A549 (cell line): ENCODE measurements around the gene NLGN2. TPM values are rescaled to one million over a fixed set of nuclear protein-coding genes. Genes with fewer than 3 reads are reported as not detected.

Experiments
- ATAC-seq, 2 experiments: fragments of 200-7000 bp in 1 of 2; fragments of >200 bp in 1 of 2; cut with Nextera tagmentation in 1 of 2; cut with Tn5 transposase in 1 of 2; 3 replicates each; pipeline versions ENCODE4 v1.8.0 to v1.9.1; 2018 to 2020; ENCODE audit warnings: mild to moderate bottlenecking in 1 of 2, moderate library complexity in 1 of 2
- CTCF ChIA-PET: fragments of 300-600 bp; sonication (Branson Sonifier 250); formaldehyde crosslinking; extraction: SDS; loops from one replicate; lab custom pipeline; 2021; ENCODE audit warnings: antibody characterized with exemption, inconsistent platforms; lab: Yijun Ruan, JAX
- POLR2A ChIA-PET: fragments of 350-600 bp; formaldehyde crosslinking; extraction: SDS; loops from one replicate; lab custom pipeline; 2021; ENCODE audit warnings: antibody characterized with exemption, inconsistent platforms; lab: Yijun Ruan, JAX
- DNase-seq, 2 experiments: peaks; one replicate each; pipeline versions ENCODE4 v3.0.0 to v3.0.0-alpha.2; 2011 to 2016; ENCODE audit warnings: low read depth in 1 of 2, low spot score in 1 of 2
- FAIRE-seq: peaks from 2 replicates; lab custom pipeline; 2011; peaks lifted over from hg19 to GRCh38; lab: Jason Lieb, UNC
- H3K27ac ChIP-seq, 2 experiments: fragments of >200 bp; sonication (Bioruptor Twin); formaldehyde crosslinking; 3 replicates each; pipeline ENCODE4 v1.5.1; 2016 to 2017
- H3K4me1 ChIP-seq: fragments of >200 bp; sonication (Bioruptor Twin); formaldehyde crosslinking; 3 replicates; pipeline ENCODE4 v1.6.1; 2016
- H3K4me2 ChIP-seq: fragments of >200 bp; sonication (Bioruptor Twin); formaldehyde crosslinking; 3 replicates; pipeline ENCODE4 v1.6.1; 2016
- H3K4me3 ChIP-seq: fragments of >200 bp; sonication (Bioruptor Twin); formaldehyde crosslinking; 3 replicates; pipeline ENCODE4 v1.5.1; 2016
- H3K9me3 ChIP-seq: fragments of >200 bp; sonication (Bioruptor Twin); formaldehyde crosslinking; 3 replicates; pipeline ENCODE4 v1.6.1; 2016
- CBX2 ChIP-seq: fragments of 200-600 bp; sonication (generic); IDR thresholded peaks from 2 replicates; pipeline ENCODE4 v1.6.1; 2016; ENCODE audit warnings: low read depth, mild to moderate bottlenecking, borderline replicate concordance
- CHD2 ChIP-seq: fragments of 150-350 bp; IDR thresholded peaks from 2 replicates; pipeline ENCODE4 v1.6.1; 2014; ENCODE audit warnings: low read length; ENCODE audit not compliant: partially characterized antibody
- CHD4 ChIP-seq: fragments of 200-600 bp; sonication (generic); IDR thresholded peaks from 2 replicates; pipeline ENCODE4 v1.6.1; 2016; ENCODE audit warnings: antibody characterized with exemption, mild to moderate bottlenecking, borderline replicate concordance
- HOXB5 ChIP-seq: fragments of 250-450 bp; sonication (Bioruptor Pico); IDR thresholded peaks from 2 replicates; pipeline ENCODE4 v1.5.0; 2020; ENCODE audit warnings: mild to moderate bottlenecking, moderate library complexity
- JUN ChIP-seq, 2 experiments: fragments of >200 bp; sonication (Bioruptor Twin); formaldehyde crosslinking; IDR thresholded peaks; 2 replicates in 1 of 2; 3 replicates in 1 of 2; pipeline ENCODE4 v1.6.1; 2016 to 2017
- JUNB ChIP-seq: fragments of >200 bp; sonication (Bioruptor Twin); formaldehyde crosslinking; IDR thresholded peaks from 2 replicates; pipeline ENCODE4 v1.6.1; 2016
- KDM1A ChIP-seq: fragments of 200-600 bp; sonication (generic); IDR thresholded peaks from 2 replicates; pipeline ENCODE4 v1.6.1; 2016; ENCODE audit warnings: low read depth, mild to moderate bottlenecking
- MAFK ChIP-seq: fragments of 450-650 bp; IDR thresholded peaks from 2 replicates; pipeline ENCODE4 v1.6.1; 2014; ENCODE audit not compliant: partially characterized antibody
- MYC ChIP-seq: IDR thresholded peaks from 2 replicates; pipeline ENCODE4 v1.6.1; 2012; ENCODE audit warnings: mild to moderate bottlenecking, inconsistent platforms, low read length, improper control_type of control experiment, borderline replicate concordance
- NPAS2 ChIP-seq: fragments of 250-450 bp; sonication (Bioruptor Pico); IDR thresholded peaks from 2 replicates; pipeline ENCODE4 v1.8.0; 2022; ENCODE audit warnings: mild to moderate bottlenecking, moderate library complexity, borderline replicate concordance
- PBX3 ChIP-seq: IDR thresholded peaks from 2 replicates; pipeline ENCODE4 v1.6.1; 2012
- PHF8 ChIP-seq: fragments of 200-600 bp; sonication (generic); IDR thresholded peaks from 2 replicates; pipeline ENCODE4 v1.6.1; 2016; ENCODE audit warnings: low read depth, mild to moderate bottlenecking, antibody characterized with exemption, moderate library complexity, borderline replicate concordance
- POLR2A ChIP-seq: IDR thresholded peaks from 2 replicates; pipeline ENCODE4 v1.6.1; 2012; ENCODE audit warnings: mild to moderate bottlenecking, low read length
- SREBF2 ChIP-seq: fragments of 450-650 bp; IDR thresholded peaks from 2 replicates; pipeline ENCODE4 v1.6.1; 2014; ENCODE audit warnings: mild to moderate bottlenecking, moderate library complexity
- TP53 ChIP-seq: fragments of 250-450 bp; sonication (Bioruptor Pico); IDR thresholded peaks from 2 replicates; pipeline ENCODE4 v1.5.0; 2021; ENCODE audit warnings: mild to moderate bottlenecking, moderate library complexity
- ZC3H11A ChIP-seq: fragments of 450-650 bp; IDR thresholded peaks from 2 replicates; pipeline ENCODE4 v1.6.1; 2014; ENCODE audit warnings: antibody characterized with exemption, mild to moderate bottlenecking
- ZSCAN20 ChIP-seq: fragments of 250-450 bp; sonication (Bioruptor Pico); IDR thresholded peaks from 2 replicates; pipeline ENCODE4 v1.8.0; 2022; ENCODE audit warnings: mild to moderate bottlenecking, moderate library complexity
- WGBS: methylation state at CpG from one replicate; pipeline ENCODE4 v1.1.6; 2017; ENCODE audit errors: missing lambda C conversion rate; 5-methylcytosine and 5-hydroxymethylcytosine counted together
- polyA plus RNA-seq, 4 experiments: library from polyadenylated mRNA; depleted of rRNA in 3 of 4; stranded (reverse); fragments of >200 nt; fragmentation: RNase III in 1 of 4; extraction: RNeasy Plus Mini Kit Qiagen cat#74134 plus additional on column Dnase treatment in 1 of 4; gene quantifications; 2 replicates in 3 of 4; 3 replicates in 1 of 4; pipeline ENCODE4 v1.2.3, GENCODE V29; 2011 to 2017
- TF ChIP-seq, protein P1 (sequence below): fragments of 200-600 bp; sonication (generic); IDR thresholded peaks from 2 replicates; pipeline ENCODE4 v1.6.1; 2016; ENCODE audit warnings: antibody characterized with exemption, mild to moderate bottlenecking, moderate library complexity
- TF ChIP-seq, protein P2 (sequence below): fragments of >200 bp; sonication (Bioruptor Twin); formaldehyde crosslinking; IDR thresholded peaks from 3 replicates; pipeline ENCODE4 v1.5.1; 2016
- TF ChIP-seq, protein P3 (sequence below): fragments of 450-650 bp; IDR thresholded peaks from 2 replicates; pipeline ENCODE4 v1.6.1; 2014; ENCODE audit warnings: antibody characterized with exemption

NLGN2 gene
- polyA plus RNA-seq, 2 of the 4 experiments (the other 2 are of a cell fraction): 4.1 to 27.5 TPM

- POLR2A ChIA-PET: interaction anchor here (0.6 to 1.4 kb wide), 4 partner anchors 9 to 46 kb away, joined by 3 to 6 read pairs (median 4); partner anchors contain the start of gene SPEM1
- Histone ChIP-seq H3K27ac (peak within 1 kb of the TSS; percentile 65 to 85), H3K4me2 (peak within 1 kb of the TSS; percentile 98), H3K4me1 (peaks cover 37% of the 10 kb centered on the region), H3K9me3 (no peaks in the 10 kb centered on the region)
- no peak for DNase-seq
- no peak for ATAC-seq
- FAIRE-seq: no peak
- WGBS: 29% methylated on average over 29 of the region's 50 CpGs
- TF ChIP-seq POLR2A: peak; percentile 5
- TF ChIP-seq PBX3: peak; percentile 52; the same call in 1 of the 2 replicates
- no peak for TF ChIP-seq JUNB
- no peak for TF ChIP-seq KDM1A
- TF ChIP-seq JUN (IDR thresholded peaks at IDR 0.05): no peak
- TF ChIP-seq, protein P1, sequence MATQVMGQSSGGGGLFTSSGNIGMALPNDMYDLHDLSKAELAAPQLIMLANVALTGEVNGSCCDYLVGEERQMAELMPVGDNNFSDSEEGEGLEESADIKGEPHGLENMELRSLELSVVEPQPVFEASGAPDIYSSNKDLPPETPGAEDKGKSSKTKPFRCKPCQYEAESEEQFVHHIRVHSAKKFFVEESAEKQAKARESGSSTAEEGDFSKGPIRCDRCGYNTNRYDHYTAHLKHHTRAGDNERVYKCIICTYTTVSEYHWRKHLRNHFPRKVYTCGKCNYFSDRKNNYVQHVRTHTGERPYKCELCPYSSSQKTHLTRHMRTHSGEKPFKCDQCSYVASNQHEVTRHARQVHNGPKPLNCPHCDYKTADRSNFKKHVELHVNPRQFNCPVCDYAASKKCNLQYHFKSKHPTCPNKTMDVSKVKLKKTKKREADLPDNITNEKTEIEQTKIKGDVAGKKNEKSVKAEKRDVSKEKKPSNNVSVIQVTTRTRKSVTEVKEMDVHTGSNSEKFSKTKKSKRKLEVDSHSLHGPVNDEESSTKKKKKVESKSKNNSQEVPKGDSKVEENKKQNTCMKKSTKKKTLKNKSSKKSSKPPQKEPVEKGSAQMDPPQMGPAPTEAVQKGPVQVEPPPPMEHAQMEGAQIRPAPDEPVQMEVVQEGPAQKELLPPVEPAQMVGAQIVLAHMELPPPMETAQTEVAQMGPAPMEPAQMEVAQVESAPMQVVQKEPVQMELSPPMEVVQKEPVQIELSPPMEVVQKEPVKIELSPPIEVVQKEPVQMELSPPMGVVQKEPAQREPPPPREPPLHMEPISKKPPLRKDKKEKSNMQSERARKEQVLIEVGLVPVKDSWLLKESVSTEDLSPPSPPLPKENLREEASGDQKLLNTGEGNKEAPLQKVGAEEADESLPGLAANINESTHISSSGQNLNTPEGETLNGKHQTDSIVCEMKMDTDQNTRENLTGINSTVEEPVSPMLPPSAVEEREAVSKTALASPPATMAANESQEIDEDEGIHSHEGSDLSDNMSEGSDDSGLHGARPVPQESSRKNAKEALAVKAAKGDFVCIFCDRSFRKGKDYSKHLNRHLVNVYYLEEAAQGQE: peak; percentile 66; the same call in 1 of the 2 replicates
- TF ChIP-seq, all 56 proteins: peak for 3
- peak within 1 kb of the TSS; percentile 52 for H3K4me3 ChIP-seq
- CTCF ChIA-PET: interaction anchor here (0.6 to 17.0 kb wide), 9 partner anchors 18 to 197 kb away, joined by 3 to 342 read pairs (median 8); partner anchors contain the start of genes CHRNB1, KCTD11, SENP3 and TMEM95
Measured at GRCh38 chr17:7439462-7440112, 31.9 kb downstream of the NLGN2 start, which contains the start of gene FGF11. Gene FGF11, plus strand, starts transcription at chr17:7439512. Its CDS starts 109 bp downstream, at chr17:7439621.

DNA sequence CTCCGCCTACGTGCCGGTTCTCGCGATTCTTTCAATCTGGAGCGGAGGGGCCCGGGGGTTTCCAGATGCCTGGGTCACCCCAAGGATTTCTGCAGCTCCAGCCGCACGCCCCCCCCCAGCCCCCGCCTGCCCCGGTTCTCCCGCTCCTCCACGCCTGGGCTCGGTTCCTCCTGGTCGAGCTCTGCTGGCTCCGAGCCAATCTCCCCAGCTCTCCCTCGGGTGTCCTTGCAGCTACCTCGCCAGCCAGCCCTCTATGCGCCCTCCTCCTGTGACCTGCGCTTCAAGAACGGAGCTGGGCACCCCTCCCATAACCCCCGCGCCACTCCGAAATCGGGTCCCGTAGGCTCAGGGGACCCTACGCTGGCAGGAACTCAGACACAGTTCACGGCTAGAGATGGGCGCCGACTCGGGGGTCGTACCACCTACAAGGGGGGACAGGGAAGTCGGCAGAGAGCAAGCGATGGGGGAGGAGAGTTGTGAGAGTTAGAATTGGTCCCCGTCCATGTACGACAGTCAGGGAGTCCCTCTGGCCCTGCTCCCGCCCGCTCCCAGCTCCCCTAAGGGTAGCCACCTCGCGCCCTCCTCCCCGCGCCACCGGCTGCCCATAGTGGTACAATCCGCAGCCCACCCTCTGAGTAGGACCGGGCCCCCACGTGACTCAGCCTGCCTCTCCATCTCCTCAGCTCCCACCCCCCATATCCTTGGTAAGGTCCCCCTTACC lies 32.6 kb downstream of the NLGN2 start:
- peak overlapping the region; percentile 52 for H3K4me3 ChIP-seq

GRCh38 chr17:7440834-7441195 lies 33.2 kb downstream of the NLGN2 start:
- DNase-seq: no peak
- POLR2A ChIA-PET: interaction anchor here (1.0 to 1.4 kb wide), 3 partner anchors 8 to 45 kb away, joined by 3 to 6 read pairs (median 3); partner anchors contain the start of gene TMEM256
- peak overlapping the region; percentile 98; the same call in 2 of the 3 replicates for H3K4me2 ChIP-seq
- H3K27ac ChIP-seq: peak overlapping the region in 1 of 2 experiments; percentile 85; a peak in 3 of 6 replicates
- 77% methylated on average over 10 of the region's 12 CpGs for WGBS
- TF ChIP-seq ZC3H11A (no peak), HOXB5 (no peak), MAFK (peak; percentile 95), CBX2 (no peak), NPAS2 (CRISPR knock-in tag) (no peak)
- TF ChIP-seq, protein P2, sequence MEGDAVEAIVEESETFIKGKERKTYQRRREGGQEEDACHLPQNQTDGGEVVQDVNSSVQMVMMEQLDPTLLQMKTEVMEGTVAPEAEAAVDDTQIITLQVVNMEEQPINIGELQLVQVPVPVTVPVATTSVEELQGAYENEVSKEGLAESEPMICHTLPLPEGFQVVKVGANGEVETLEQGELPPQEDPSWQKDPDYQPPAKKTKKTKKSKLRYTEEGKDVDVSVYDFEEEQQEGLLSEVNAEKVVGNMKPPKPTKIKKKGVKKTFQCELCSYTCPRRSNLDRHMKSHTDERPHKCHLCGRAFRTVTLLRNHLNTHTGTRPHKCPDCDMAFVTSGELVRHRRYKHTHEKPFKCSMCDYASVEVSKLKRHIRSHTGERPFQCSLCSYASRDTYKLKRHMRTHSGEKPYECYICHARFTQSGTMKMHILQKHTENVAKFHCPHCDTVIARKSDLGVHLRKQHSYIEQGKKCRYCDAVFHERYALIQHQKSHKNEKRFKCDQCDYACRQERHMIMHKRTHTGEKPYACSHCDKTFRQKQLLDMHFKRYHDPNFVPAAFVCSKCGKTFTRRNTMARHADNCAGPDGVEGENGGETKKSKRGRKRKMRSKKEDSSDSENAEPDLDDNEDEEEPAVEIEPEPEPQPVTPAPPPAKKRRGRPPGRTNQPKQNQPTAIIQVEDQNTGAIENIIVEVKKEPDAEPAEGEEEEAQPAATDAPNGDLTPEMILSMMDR: no peak
- ATAC-seq: no peak
- no peak overlapping the region for H3K4me3 ChIP-seq
- H3K9me3 ChIP-seq: no peaks in the 10 kb centered on the region
- FAIRE-seq: no peak
- peaks cover 45% of the 10 kb centered on the region for H3K4me1 ChIP-seq
- CTCF ChIA-PET: interaction anchor here (0.7 to 17.0 kb wide), 14 partner anchors 9 to 196 kb away, joined by 3 to 342 read pairs (median 4); partner anchors contain the start of genes CHRNB1, KCTD11, SLC35G6 and TMEM256

More for the DNA sequence above, 32.6 kb downstream of the NLGN2 start:
- TF ChIP-seq CHD4 (no peak), MYC (no peak), PHF8 (no peak), TP53 (CRISPR knock-in tag) (no peak), CHD2 (peak; percentile 86), ZSCAN20 (CRISPR knock-in tag) (no peak), SREBF2 (no peak)
- TF ChIP-seq, protein P3, sequence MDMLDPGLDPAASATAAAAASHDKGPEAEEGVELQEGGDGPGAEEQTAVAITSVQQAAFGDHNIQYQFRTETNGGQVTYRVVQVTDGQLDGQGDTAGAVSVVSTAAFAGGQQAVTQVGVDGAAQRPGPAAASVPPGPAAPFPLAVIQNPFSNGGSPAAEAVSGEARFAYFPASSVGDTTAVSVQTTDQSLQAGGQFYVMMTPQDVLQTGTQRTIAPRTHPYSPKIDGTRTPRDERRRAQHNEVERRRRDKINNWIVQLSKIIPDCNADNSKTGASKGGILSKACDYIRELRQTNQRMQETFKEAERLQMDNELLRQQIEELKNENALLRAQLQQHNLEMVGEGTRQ: 0 out of 2 replicates have a peak, but pooled peaks have one; percentile 12
- FAIRE-seq: no peak
- peak overlapping the region; percentile 98 for H3K4me2 ChIP-seq
- DNase-seq: peak; percentile 39 to 55
- H3K4me1 ChIP-seq: peaks cover 42% of the 10 kb centered on the region
- H3K9me3 ChIP-seq: no peaks in the 10 kb centered on the region
- 39% methylated on average over 39 of the region's 46 CpGs for WGBS
- ATAC-seq: no peak
- peak overlapping the region; percentile 65 to 85 for H3K27ac ChIP-seq
- POLR2A ChIA-PET: interaction anchor here (0.6 to 1.4 kb wide), 4 partner anchors 8 to 46 kb away, joined by 3 to 6 read pairs (median 3); partner anchors contain the start of genes TMEM256 and ZBTB4
- CTCF ChIA-PET: interaction anchor here (0.8 to 17.0 kb wide), 9 partner anchors 18 to 196 kb away, joined by 3 to 342 read pairs (median 8); partner anchors contain the start of genes CHRNB1, KCTD11, SLC35G6 and TMEM95
